Measurements from ENCODE around the gene CISH. TPM values are rescaled to one million over a fixed set of nuclear protein-coding genes. Genes with fewer than 3 reads are reported as not detected.

The CISH gene
- total and polyA plus RNA-seq, 9 of the 15 experiments (the other 6 are each of a cell fraction or from before 2014, with no cell fraction given): 1.7 to 47.7 (median 18.3) TPM

- TF ChIP-seq, protein P1, sequence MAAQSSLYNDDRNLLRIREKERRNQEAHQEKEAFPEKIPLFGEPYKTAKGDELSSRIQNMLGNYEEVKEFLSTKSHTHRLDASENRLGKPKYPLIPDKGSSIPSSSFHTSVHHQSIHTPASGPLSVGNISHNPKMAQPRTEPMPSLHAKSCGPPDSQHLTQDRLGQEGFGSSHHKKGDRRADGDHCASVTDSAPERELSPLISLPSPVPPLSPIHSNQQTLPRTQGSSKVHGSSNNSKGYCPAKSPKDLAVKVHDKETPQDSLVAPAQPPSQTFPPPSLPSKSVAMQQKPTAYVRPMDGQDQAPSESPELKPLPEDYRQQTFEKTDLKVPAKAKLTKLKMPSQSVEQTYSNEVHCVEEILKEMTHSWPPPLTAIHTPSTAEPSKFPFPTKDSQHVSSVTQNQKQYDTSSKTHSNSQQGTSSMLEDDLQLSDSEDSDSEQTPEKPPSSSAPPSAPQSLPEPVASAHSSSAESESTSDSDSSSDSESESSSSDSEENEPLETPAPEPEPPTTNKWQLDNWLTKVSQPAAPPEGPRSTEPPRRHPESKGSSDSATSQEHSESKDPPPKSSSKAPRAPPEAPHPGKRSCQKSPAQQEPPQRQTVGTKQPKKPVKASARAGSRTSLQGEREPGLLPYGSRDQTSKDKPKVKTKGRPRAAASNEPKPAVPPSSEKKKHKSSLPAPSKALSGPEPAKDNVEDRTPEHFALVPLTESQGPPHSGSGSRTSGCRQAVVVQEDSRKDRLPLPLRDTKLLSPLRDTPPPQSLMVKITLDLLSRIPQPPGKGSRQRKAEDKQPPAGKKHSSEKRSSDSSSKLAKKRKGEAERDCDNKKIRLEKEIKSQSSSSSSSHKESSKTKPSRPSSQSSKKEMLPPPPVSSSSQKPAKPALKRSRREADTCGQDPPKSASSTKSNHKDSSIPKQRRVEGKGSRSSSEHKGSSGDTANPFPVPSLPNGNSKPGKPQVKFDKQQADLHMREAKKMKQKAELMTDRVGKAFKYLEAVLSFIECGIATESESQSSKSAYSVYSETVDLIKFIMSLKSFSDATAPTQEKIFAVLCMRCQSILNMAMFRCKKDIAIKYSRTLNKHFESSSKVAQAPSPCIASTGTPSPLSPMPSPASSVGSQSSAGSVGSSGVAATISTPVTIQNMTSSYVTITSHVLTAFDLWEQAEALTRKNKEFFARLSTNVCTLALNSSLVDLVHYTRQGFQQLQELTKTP (IDR thresholded peaks at IDR 0.05; ENCODE audit: low read depth in 1 of 2, partially characterized antibody in 2 of 2): peak in 1 of 2 experiments; percentile 24
- TF ChIP-seq RAD21 (CRISPR knock-in tag; conservative IDR thresholded peaks at IDR 0.05 in 1 of 2, IDR thresholded peaks at IDR 0.05 in 1 of 2) (peak in 1 of 2 experiments; percentile 7; a peak in 1 of 4 replicates), FOXA1 (IDR thresholded peaks at IDR 0.05; ENCODE audit: borderline replicate concordance) (no peak), REST (IDR thresholded peaks at IDR 0.05; ENCODE audit: borderline replicate concordance) (peak; percentile 13; the same call in 1 of the 2 replicates), REST (CRISPR knock-in tag; IDR thresholded peaks at IDR 0.05; ENCODE audit: low read depth) (no peak), ZNF174 (CRISPR knock-in tag; IDR thresholded peaks at IDR 0.05) (no peak), NFRKB (IDR thresholded peaks at IDR 0.05; ENCODE audit: low read depth) (peak; percentile 68), NR3C1 (CRISPR knock-in tag; IDR thresholded peaks at IDR 0.05) (no peak), ZNF583 (CRISPR knock-in tag; IDR thresholded peaks at IDR 0.05) (no peak), CBX3 (IDR thresholded peaks at IDR 0.05; ENCODE audit: borderline replicate concordance in 1 of 2, low read length in 2 of 2) (peak in 1 of 2 experiments; percentile 67; a peak in 1 of 3 replicates), ZNF232 (CRISPR knock-in tag; IDR thresholded peaks at IDR 0.05) (no peak)
- TF ChIP-seq, protein P2, sequence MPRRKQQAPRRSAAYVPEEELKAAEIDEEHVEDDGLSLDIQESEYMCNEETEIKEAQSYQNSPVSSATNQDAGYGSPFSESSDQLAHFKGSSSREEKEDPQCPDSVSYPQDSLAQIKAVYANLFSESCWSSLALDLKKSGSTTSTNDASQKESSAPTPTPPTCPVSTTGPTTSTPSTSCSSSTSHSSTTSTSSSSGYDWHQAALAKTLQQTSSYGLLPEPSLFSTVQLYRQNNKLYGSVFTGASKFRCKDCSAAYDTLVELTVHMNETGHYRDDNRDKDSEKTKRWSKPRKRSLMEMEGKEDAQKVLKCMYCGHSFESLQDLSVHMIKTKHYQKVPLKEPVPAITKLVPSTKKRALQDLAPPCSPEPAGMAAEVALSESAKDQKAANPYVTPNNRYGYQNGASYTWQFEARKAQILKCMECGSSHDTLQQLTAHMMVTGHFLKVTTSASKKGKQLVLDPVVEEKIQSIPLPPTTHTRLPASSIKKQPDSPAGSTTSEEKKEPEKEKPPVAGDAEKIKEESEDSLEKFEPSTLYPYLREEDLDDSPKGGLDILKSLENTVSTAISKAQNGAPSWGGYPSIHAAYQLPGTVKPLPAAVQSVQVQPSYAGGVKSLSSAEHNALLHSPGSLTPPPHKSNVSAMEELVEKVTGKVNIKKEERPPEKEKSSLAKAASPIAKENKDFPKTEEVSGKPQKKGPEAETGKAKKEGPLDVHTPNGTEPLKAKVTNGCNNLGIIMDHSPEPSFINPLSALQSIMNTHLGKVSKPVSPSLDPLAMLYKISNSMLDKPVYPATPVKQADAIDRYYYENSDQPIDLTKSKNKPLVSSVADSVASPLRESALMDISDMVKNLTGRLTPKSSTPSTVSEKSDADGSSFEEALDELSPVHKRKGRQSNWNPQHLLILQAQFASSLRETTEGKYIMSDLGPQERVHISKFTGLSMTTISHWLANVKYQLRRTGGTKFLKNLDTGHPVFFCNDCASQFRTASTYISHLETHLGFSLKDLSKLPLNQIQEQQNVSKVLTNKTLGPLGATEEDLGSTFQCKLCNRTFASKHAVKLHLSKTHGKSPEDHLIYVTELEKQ (CRISPR knock-in tag; IDR thresholded peaks at IDR 0.05): no peak
Observed at GRCh38 chr3:50600141-50600753, 11.3 kb downstream of the CISH start (continued).

Data from K562 (cell line).